Measurements from ENCODE around the gene BNC2.

Gene BNC2

DNA sequence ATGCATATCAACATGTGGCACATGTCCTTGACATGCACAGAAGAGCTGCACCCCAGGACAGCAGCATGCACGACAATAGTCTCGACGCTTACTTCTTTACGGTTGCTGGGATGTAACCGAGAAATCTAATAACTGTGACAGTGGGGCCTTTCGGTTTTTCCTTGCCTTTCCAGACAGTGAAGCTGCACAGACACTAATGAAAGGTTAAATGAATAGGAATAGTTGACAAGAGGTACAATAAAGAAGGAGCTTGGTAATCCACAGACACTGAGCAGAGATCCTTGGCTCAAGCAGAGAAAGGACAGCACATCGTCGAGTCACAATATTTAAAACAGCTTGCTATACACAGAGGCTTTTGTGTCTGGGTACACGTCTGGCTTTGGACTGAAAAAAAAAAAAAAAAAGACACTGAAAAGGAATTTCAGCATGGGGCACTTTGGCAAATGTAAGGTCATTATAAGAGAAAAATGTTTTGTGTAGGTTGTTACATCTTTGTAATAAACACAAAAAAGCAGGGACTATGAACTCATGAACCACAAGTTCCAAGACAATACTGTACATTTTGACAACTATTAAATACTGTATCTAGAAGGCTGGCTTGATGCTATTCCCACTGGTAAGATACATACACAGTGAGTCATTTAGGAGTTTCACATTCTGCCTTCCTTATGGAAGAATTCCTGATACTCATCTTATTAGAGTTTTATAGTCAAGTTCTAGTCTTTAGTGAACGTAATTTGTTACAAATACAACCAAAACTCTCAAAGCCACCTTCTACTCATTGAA, 5.6 kb downstream of the BNC2 start:
- TF ChIP-seq EGR1 (IDR thresholded peaks at IDR 0.05) (no peak), ZBTB7A (IDR thresholded peaks at IDR 0.05; ENCODE audit: low read depth) (no peak), TEAD4 (IDR thresholded peaks at IDR 0.05) (no peak), TCF12 (IDR thresholded peaks at IDR 0.05; ENCODE audit: low read depth) (no peak), CEBPB (IDR thresholded peaks at IDR 0.05) (no peak), TAF1 (IDR thresholded peaks at IDR 0.05; ENCODE audit: low read depth) (no peak), EP300 (IDR thresholded peaks at IDR 0.05; ENCODE audit: borderline replicate concordance) (no peak), RAD21 (IDR thresholded peaks at IDR 0.05; ENCODE audit: low read depth) (no peak), NFIC (IDR thresholded peaks at IDR 0.05) (no peak), FOXM1 (IDR thresholded peaks at IDR 0.05; ENCODE audit: borderline replicate concordance, low read depth) (no peak)
- TF ChIP-seq, protein P1, sequence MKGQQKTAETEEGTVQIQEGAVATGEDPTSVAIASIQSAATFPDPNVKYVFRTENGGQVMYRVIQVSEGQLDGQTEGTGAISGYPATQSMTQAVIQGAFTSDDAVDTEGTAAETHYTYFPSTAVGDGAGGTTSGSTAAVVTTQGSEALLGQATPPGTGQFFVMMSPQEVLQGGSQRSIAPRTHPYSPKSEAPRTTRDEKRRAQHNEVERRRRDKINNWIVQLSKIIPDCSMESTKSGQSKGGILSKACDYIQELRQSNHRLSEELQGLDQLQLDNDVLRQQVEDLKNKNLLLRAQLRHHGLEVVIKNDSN (IDR thresholded peaks at IDR 0.05), result no peak
- TF ChIP-seq, protein P2, sequence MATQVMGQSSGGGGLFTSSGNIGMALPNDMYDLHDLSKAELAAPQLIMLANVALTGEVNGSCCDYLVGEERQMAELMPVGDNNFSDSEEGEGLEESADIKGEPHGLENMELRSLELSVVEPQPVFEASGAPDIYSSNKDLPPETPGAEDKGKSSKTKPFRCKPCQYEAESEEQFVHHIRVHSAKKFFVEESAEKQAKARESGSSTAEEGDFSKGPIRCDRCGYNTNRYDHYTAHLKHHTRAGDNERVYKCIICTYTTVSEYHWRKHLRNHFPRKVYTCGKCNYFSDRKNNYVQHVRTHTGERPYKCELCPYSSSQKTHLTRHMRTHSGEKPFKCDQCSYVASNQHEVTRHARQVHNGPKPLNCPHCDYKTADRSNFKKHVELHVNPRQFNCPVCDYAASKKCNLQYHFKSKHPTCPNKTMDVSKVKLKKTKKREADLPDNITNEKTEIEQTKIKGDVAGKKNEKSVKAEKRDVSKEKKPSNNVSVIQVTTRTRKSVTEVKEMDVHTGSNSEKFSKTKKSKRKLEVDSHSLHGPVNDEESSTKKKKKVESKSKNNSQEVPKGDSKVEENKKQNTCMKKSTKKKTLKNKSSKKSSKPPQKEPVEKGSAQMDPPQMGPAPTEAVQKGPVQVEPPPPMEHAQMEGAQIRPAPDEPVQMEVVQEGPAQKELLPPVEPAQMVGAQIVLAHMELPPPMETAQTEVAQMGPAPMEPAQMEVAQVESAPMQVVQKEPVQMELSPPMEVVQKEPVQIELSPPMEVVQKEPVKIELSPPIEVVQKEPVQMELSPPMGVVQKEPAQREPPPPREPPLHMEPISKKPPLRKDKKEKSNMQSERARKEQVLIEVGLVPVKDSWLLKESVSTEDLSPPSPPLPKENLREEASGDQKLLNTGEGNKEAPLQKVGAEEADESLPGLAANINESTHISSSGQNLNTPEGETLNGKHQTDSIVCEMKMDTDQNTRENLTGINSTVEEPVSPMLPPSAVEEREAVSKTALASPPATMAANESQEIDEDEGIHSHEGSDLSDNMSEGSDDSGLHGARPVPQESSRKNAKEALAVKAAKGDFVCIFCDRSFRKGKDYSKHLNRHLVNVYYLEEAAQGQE (IDR thresholded peaks at IDR 0.05; ENCODE audit: low read depth), result no peak

DNA sequence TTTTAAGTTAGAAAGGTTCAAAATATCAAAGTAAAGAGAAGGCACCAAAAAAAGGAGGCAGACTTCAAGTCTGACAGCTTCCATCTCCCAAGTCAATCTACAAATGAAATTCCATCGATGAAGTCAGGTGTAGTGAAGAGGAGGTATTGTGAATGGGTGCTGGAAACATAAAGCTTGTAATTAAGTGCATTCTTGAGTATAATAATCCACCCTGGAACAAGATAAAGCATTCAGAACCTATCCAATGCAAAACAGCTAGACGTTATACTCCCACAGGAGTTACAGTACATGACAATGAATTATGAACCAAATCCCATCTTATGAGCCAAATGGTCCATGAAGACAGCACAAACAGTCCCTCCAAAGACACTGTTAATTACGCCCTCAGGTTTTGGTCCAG, 22.3 kb downstream of the BNC2 start:
- no peak for TF ChIP-seq CREB1 (IDR thresholded peaks at IDR 0.05; ENCODE audit: low read depth)
- TF ChIP-seq CEBPB (IDR thresholded peaks at IDR 0.05), result 0 out of 2 replicates have a peak, but pooled peaks have one; percentile 3
- TF ChIP-seq YY1 (IDR thresholded peaks at IDR 0.05; ENCODE audit: low read depth), result no peak
- peak; percentile 78 for TF ChIP-seq FOXM1 (IDR thresholded peaks at IDR 0.05; ENCODE audit: borderline replicate concordance, low read depth)
- peak; percentile 96 for TF ChIP-seq TEAD4 (IDR thresholded peaks at IDR 0.05)
- TF ChIP-seq EGR1 (IDR thresholded peaks at IDR 0.05), result no peak
- no peak for TF ChIP-seq ZBTB7A (IDR thresholded peaks at IDR 0.05; ENCODE audit: low read depth)
- TF ChIP-seq NFIC (IDR thresholded peaks at IDR 0.05), result peak; percentile 86
- TF ChIP-seq, protein P1 (IDR thresholded peaks at IDR 0.05), result no peak
- TF ChIP-seq EP300 (IDR thresholded peaks at IDR 0.05; ENCODE audit: borderline replicate concordance), result peak; percentile 90
- TF ChIP-seq TAF1 (IDR thresholded peaks at IDR 0.05; ENCODE audit: low read depth), result no peak
- no peak for TF ChIP-seq RAD21 (IDR thresholded peaks at IDR 0.05; ENCODE audit: low read depth)
- peak; percentile 84 for TF ChIP-seq TCF12 (IDR thresholded peaks at IDR 0.05; ENCODE audit: low read depth)
- TF ChIP-seq, protein P3, sequence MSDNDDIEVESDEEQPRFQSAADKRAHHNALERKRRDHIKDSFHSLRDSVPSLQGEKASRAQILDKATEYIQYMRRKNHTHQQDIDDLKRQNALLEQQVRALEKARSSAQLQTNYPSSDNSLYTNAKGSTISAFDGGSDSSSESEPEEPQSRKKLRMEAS (IDR thresholded peaks at IDR 0.05), result peak; percentile 33; the same call in 1 of the 2 replicates
- TF ChIP-seq, protein P2 (IDR thresholded peaks at IDR 0.05; ENCODE audit: low read depth), result no peak

DNA sequence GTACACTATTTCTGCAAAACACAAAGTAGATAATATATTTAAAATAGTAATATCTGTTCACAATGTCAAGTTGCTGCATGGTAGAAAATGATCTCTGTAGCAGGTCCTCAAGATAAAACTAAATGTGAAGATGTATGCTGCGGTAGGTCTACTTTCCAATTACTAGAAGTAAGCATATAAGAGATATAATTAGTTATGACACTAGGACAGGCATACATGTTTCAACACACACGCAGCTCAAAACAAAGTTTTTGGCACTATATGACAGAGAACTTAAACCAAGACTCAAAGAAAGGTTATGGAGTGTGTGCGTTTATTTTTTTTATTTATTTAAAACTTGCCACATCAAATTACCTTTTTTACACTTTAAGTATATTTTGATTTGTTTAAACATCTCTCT, 23.5 kb downstream of the BNC2 start:
- no peak for TF ChIP-seq CREB1 (IDR thresholded peaks at IDR 0.05; ENCODE audit: low read depth)
- TF ChIP-seq, protein P3 (IDR thresholded peaks at IDR 0.05), result no peak
- TF ChIP-seq, protein P2 (IDR thresholded peaks at IDR 0.05; ENCODE audit: low read depth), result no peak
- no peak for TF ChIP-seq ZBTB7A (IDR thresholded peaks at IDR 0.05; ENCODE audit: low read depth)
- TF ChIP-seq EGR1 (IDR thresholded peaks at IDR 0.05), result no peak
- TF ChIP-seq CEBPB (IDR thresholded peaks at IDR 0.05), result no peak
- TF ChIP-seq RAD21 (IDR thresholded peaks at IDR 0.05; ENCODE audit: low read depth), result no peak
- TF ChIP-seq NFIC (IDR thresholded peaks at IDR 0.05), result no peak
- TF ChIP-seq EP300 (IDR thresholded peaks at IDR 0.05; ENCODE audit: borderline replicate concordance), result no peak
- no peak for TF ChIP-seq TEAD4 (IDR thresholded peaks at IDR 0.05)
- no peak for TF ChIP-seq TCF12 (IDR thresholded peaks at IDR 0.05; ENCODE audit: low read depth)
- TF ChIP-seq FOXM1 (IDR thresholded peaks at IDR 0.05; ENCODE audit: borderline replicate concordance, low read depth), result no peak

DNA sequence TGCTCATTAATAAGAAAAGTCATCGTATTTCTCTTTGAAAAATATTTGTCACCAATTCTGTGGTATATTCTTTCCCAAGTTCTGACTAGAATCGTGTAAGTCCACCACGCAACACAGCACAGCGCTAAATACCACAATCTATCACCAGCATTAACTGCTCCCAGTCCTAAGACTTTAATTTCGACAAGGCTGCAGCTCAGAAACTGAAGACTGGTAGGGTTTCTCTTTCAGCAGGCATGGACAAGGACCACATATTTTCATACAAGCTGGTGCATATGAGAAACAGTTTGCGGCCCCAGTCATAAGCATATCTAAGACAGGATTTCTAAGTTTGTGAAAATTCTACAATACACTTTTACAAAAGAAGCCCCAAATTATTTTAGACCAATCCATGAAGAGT, 24.1 kb downstream of the BNC2 start:
- no peak for TF ChIP-seq TEAD4 (IDR thresholded peaks at IDR 0.05)
- TF ChIP-seq ZBTB7A (IDR thresholded peaks at IDR 0.05; ENCODE audit: low read depth), result no peak
- no peak for TF ChIP-seq YY1 (IDR thresholded peaks at IDR 0.05; ENCODE audit: low read depth)
- no peak for TF ChIP-seq CEBPB (IDR thresholded peaks at IDR 0.05)
- TF ChIP-seq CREB1 (IDR thresholded peaks at IDR 0.05; ENCODE audit: low read depth), result no peak
- no peak for TF ChIP-seq NFIC (IDR thresholded peaks at IDR 0.05)
- TF ChIP-seq RAD21 (IDR thresholded peaks at IDR 0.05; ENCODE audit: low read depth), result no peak
- no peak for TF ChIP-seq FOXM1 (IDR thresholded peaks at IDR 0.05; ENCODE audit: borderline replicate concordance, low read depth)
- TF ChIP-seq TCF12 (IDR thresholded peaks at IDR 0.05; ENCODE audit: low read depth), result no peak
- no peak for TF ChIP-seq EP300 (IDR thresholded peaks at IDR 0.05; ENCODE audit: borderline replicate concordance)
- TF ChIP-seq TAF1 (IDR thresholded peaks at IDR 0.05; ENCODE audit: low read depth), result no peak
- TF ChIP-seq, protein P3 (IDR thresholded peaks at IDR 0.05), result no peak
- no peak for TF ChIP-seq EGR1 (IDR thresholded peaks at IDR 0.05)
- TF ChIP-seq, protein P2 (IDR thresholded peaks at IDR 0.05; ENCODE audit: low read depth), result no peak
- TF ChIP-seq, protein P1 (IDR thresholded peaks at IDR 0.05), result no peak

All from Ishikawa (cell line).